ENCODE data around the gene COX10.

COX10 gene

GRCh38 chr17:14095631-14096030 is 26.3 kb downstream of the COX10 start:
- Histone ChIP-seq H4K91ac (ENCODE audit: low read depth, low read length) (no peak overlapping the region), H3K4me1 (ENCODE audit: control insufficient read depth in 1 of 2, insufficient read depth in 2 of 2, low read length in 2 of 2) (peaks cover 6 to 11% of the 10 kb centered on the region in 2 experiments), H3K27me3 (ENCODE audit: insufficient read depth, low read length) (no peaks in the 10 kb centered on the region), H3K9ac (ENCODE audit: low read length) (no peak overlapping the region), H3K14ac (ENCODE audit: low read length) (no peak overlapping the region), H3K4me3 (ENCODE audit: low read depth, low read length) (no peak overlapping the region), H4K12ac (ENCODE audit: low read depth, low read length) (no peak overlapping the region), H3K4ac (ENCODE audit: low read depth, low read length) (peak overlapping the region; percentile 39), H2AK5ac (ENCODE audit: low read length) (no peak overlapping the region), H2AFZ (ENCODE audit: insufficient read depth, low read length, poor library complexity) (no peak overlapping the region), H3K27ac (ENCODE audit: low read depth, low read length) (no peak overlapping the region), H3K23ac (ENCODE audit: low read length) (no peak overlapping the region), H3K4me2 (ENCODE audit: low read length) (no peak overlapping the region), H3K36me3 (ENCODE audit: control insufficient read depth in 1 of 2, insufficient read depth in 2 of 2, low read length in 2 of 2) (no peaks in the 10 kb centered on the region), H3K18ac (ENCODE audit: low read length) (no peak overlapping the region), H3K9me3 (ENCODE audit: insufficient read depth, low read depth, low read length) (no peaks in the 10 kb centered on the region), H2BK120ac (ENCODE audit: insufficient read depth, low read length, poor library complexity) (no peak overlapping the region), H2BK12ac (ENCODE audit: low read length) (no peak overlapping the region), H4K8ac (ENCODE audit: low read depth, low read length) (no peak overlapping the region), H3K79me1 (ENCODE audit: low read length) (peaks cover 8% of the 10 kb centered on the region), H3K79me2 (ENCODE audit: control insufficient read depth, insufficient read depth, low read length, poor library complexity) (no peaks in the 10 kb centered on the region), H2BK5ac (ENCODE audit: low read depth, low read length, poor library complexity) (no peak overlapping the region)
- no peak for DNase-seq
- no CpG with 5 or more reads among the region's 3 CpGs for WGBS (ENCODE audit: extremely low coverage, insufficient coverage, insufficient read length)

- Histone ChIP-seq H2BK5ac (ENCODE audit: low read depth, low read length, poor library complexity) (no peak overlapping the region), H3K9ac (ENCODE audit: low read length) (no peak overlapping the region), H3K79me1 (ENCODE audit: low read length) (peaks cover 8% of the 10 kb centered on the region), H4K12ac (ENCODE audit: low read depth, low read length) (no peak overlapping the region), H4K91ac (ENCODE audit: low read depth, low read length) (no peak overlapping the region), H2AK5ac (ENCODE audit: low read length) (no peak overlapping the region), H3K27ac (ENCODE audit: low read depth, low read length) (peak overlapping the region; percentile 75), H3K9me3 (ENCODE audit: insufficient read depth, low read depth, low read length) (no peaks in the 10 kb centered on the region), H3K36me3 (ENCODE audit: control insufficient read depth in 1 of 2, insufficient read depth in 2 of 2, low read length in 2 of 2) (no peaks in the 10 kb centered on the region), H3K4ac (ENCODE audit: low read depth, low read length) (no peak overlapping the region), H2BK12ac (ENCODE audit: low read length) (no peak overlapping the region), H3K4me2 (ENCODE audit: low read length) (no peak overlapping the region), H3K27me3 (ENCODE audit: insufficient read depth, low read length) (no peaks in the 10 kb centered on the region), H3K23ac (ENCODE audit: low read length) (no peak overlapping the region), H3K4me3 (ENCODE audit: low read depth, low read length) (no peak overlapping the region), H3K14ac (ENCODE audit: low read length) (no peak overlapping the region), H3K4me1 (ENCODE audit: control insufficient read depth in 1 of 2, insufficient read depth in 2 of 2, low read length in 2 of 2) (peaks cover 10 to 17% of the 10 kb centered on the region in 2 experiments), H2BK120ac (ENCODE audit: insufficient read depth, low read length, poor library complexity) (no peak overlapping the region), H3K79me2 (ENCODE audit: control insufficient read depth, insufficient read depth, low read length, poor library complexity) (no peaks in the 10 kb centered on the region), H3K18ac (ENCODE audit: low read length) (no peak overlapping the region), H4K8ac (ENCODE audit: low read depth, low read length) (no peak overlapping the region), H2AFZ (ENCODE audit: insufficient read depth, low read length, poor library complexity) (no peak overlapping the region)
- DNase-seq = peak; percentile 91 to 97
- WGBS (ENCODE audit: extremely low coverage, insufficient coverage, insufficient read length) = no CpG with 5 or more reads among the region's 3 CpGs
Measured at GRCh38 chr17:14098246-14098645, 28.9 kb downstream of the COX10 start.

GRCh38 chr17:14101976-14102375 is 32.7 kb downstream of the COX10 start:
- H3K4me3 ChIP-seq (ENCODE audit: low read depth, low read length) = no peak overlapping the region
- H3K4ac ChIP-seq (ENCODE audit: low read depth, low read length) = no peak overlapping the region
- no peak overlapping the region for H3K27ac ChIP-seq (ENCODE audit: low read depth, low read length)
- peaks cover 6% of the 10 kb centered on the region for H3K79me1 ChIP-seq (ENCODE audit: low read length)
- H4K8ac ChIP-seq (ENCODE audit: low read depth, low read length) = no peak overlapping the region
- no peak overlapping the region for H4K91ac ChIP-seq (ENCODE audit: low read depth, low read length)
- no CpG with 5 or more reads among the region's 3 CpGs for WGBS (ENCODE audit: extremely low coverage, insufficient coverage, insufficient read length)
- H2BK5ac ChIP-seq (ENCODE audit: low read depth, low read length, poor library complexity) = no peak overlapping the region
- H3K9me3 ChIP-seq (ENCODE audit: insufficient read depth, low read depth, low read length) = no peaks in the 10 kb centered on the region
- H3K18ac ChIP-seq (ENCODE audit: low read length) = no peak overlapping the region
- no peak overlapping the region for H3K23ac ChIP-seq (ENCODE audit: low read length)
- no peak overlapping the region for H2BK12ac ChIP-seq (ENCODE audit: low read length)
- no peak overlapping the region for H2BK120ac ChIP-seq (ENCODE audit: insufficient read depth, low read length, poor library complexity)
- no peak overlapping the region for H4K12ac ChIP-seq (ENCODE audit: low read depth, low read length)
- no peak overlapping the region for H3K4me2 ChIP-seq (ENCODE audit: low read length)
- H2AFZ ChIP-seq (ENCODE audit: insufficient read depth, low read length, poor library complexity) = no peak overlapping the region
- H3K4me1 ChIP-seq (ENCODE audit: control insufficient read depth in 1 of 2, insufficient read depth in 2 of 2, low read length in 2 of 2) = peaks cover 10 to 15% of the 10 kb centered on the region in 2 experiments
- DNase-seq = no peak
- no peaks in the 10 kb centered on the region for H3K27me3 ChIP-seq (ENCODE audit: insufficient read depth, low read length)
- no peak overlapping the region for H3K14ac ChIP-seq (ENCODE audit: low read length)
- no peak overlapping the region for H2AK5ac ChIP-seq (ENCODE audit: low read length)
- no peaks in the 10 kb centered on the region for H3K36me3 ChIP-seq (ENCODE audit: control insufficient read depth in 1 of 2, insufficient read depth in 2 of 2, low read length in 2 of 2)
- no peak overlapping the region for H3K9ac ChIP-seq (ENCODE audit: low read length)
- H3K79me2 ChIP-seq (ENCODE audit: control insufficient read depth, insufficient read depth, low read length, poor library complexity) = no peaks in the 10 kb centered on the region

- H3K36me3 ChIP-seq (ENCODE audit: control insufficient read depth in 1 of 2, insufficient read depth in 2 of 2, low read length in 2 of 2) = no peaks in the 10 kb centered on the region
Measured at GRCh38 chr17:14103836-14104235, 34.5 kb downstream of the COX10 start.

More at GRCh38 chr17:14103836-14104235, 34.5 kb downstream of the COX10 start:
- no peak overlapping the region for H3K27ac ChIP-seq (ENCODE audit: low read depth, low read length)
- H3K9me3 ChIP-seq (ENCODE audit: insufficient read depth, low read depth, low read length) = no peaks in the 10 kb centered on the region
- H4K12ac ChIP-seq (ENCODE audit: low read depth, low read length) = no peak overlapping the region
- H3K9ac ChIP-seq (ENCODE audit: low read length) = no peak overlapping the region
- no peak overlapping the region for H2BK120ac ChIP-seq (ENCODE audit: insufficient read depth, low read length, poor library complexity)
- no peak overlapping the region for H2BK12ac ChIP-seq (ENCODE audit: low read length)
- DNase-seq = no peak
- no peak overlapping the region for H3K4me3 ChIP-seq (ENCODE audit: low read depth, low read length)
- no peak overlapping the region for H2AFZ ChIP-seq (ENCODE audit: insufficient read depth, low read length, poor library complexity)
- H3K4ac ChIP-seq (ENCODE audit: low read depth, low read length) = no peak overlapping the region
- no CpG with 5 or more reads among the region's 8 CpGs for WGBS (ENCODE audit: extremely low coverage, insufficient coverage, insufficient read length)
- no peak overlapping the region for H3K4me2 ChIP-seq (ENCODE audit: low read length)
- H3K79me1 ChIP-seq (ENCODE audit: low read length) = peaks cover 1% of the 10 kb centered on the region
- H4K91ac ChIP-seq (ENCODE audit: low read depth, low read length) = no peak overlapping the region
- no peaks in the 10 kb centered on the region for H3K27me3 ChIP-seq (ENCODE audit: insufficient read depth, low read length)
- peaks cover 8 to 13% of the 10 kb centered on the region in 2 experiments for H3K4me1 ChIP-seq (ENCODE audit: control insufficient read depth in 1 of 2, insufficient read depth in 2 of 2, low read length in 2 of 2)
- no peaks in the 10 kb centered on the region for H3K79me2 ChIP-seq (ENCODE audit: control insufficient read depth, insufficient read depth, low read length, poor library complexity)
- no peak overlapping the region for H2AK5ac ChIP-seq (ENCODE audit: low read length)
- H3K14ac ChIP-seq (ENCODE audit: low read length) = no peak overlapping the region
- no peak overlapping the region for H3K18ac ChIP-seq (ENCODE audit: low read length)
- H3K23ac ChIP-seq (ENCODE audit: low read length) = no peak overlapping the region
- H4K8ac ChIP-seq (ENCODE audit: low read depth, low read length) = no peak overlapping the region
- H2BK5ac ChIP-seq (ENCODE audit: low read depth, low read length, poor library complexity) = no peak overlapping the region
